Activated CD8-positive, alpha-beta memory T cell treated with anti-CD3 and anti-CD28 coated beads for 48 hours (primary cell): Measurements from ENCODE around the gene C16orf78.

Source experiments
- DNase-seq, 3 experiments: peaks; one replicate each; pipeline ENCODE4 v3.0.0-alpha.2; 2020; ENCODE audit warnings: low read depth in 2 of 3, low spot score in 2 of 3

The C16orf78 gene, protein sequence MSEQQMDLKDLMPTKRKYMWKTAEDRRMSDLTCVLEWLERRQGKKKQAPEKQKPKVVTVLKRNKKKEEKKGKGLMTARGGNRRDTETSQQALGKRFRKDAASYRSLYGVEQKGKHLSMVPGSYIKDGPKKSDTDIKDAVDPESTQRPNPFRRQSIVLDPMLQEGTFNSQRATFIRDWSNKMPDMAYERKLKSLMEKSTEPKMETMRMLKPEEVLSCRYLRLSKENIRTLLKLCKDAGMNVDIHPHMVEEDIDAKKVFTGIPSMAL

DNA sequence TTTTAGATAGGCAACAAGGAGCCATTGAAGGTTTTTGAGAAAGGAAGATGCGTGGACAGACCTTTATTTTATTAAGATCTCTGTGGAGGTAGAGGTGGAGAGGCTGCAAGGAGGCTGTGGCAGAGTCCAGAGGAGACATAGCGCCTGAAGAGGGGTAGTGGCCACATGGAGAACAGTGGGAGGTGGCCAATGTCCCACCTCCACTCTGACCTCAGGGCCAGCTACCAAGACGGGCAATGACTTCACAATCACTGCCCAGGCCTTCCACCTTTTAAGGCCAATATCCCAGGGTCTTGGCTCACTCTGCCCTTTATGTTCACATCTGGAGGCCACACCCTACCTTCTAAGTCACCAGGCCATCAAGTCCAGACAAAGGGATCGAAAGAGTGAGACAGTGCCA lies at the start of gene C16orf78:
TSS of gene C16orf78 (plus strand) at position 301 of the 400 bp plus-strand sequence. CDS start 136 bp downstream, outside the sequence.
- no peak for DNase-seq

DNA sequence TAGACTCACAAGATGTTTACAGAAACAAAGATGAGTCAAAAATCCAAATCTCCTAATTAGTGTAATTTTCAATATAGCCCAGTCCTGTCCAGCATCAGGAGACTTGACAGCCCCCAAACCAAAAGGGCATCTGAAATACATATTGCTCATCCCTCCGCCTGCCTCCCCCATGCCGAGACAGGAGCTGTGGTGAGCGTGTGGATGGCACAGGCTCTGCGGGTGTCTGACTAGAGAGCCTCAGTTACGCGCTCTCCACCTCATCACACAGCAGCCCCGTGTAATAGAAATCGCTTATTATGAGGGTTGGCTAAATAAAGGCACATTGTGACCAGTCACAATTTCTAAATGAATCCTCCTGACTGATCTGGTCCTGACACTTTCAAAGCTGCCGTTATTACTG lies 48.9 kb upstream of the C16orf78 start:
- no peak for DNase-seq

DNA sequence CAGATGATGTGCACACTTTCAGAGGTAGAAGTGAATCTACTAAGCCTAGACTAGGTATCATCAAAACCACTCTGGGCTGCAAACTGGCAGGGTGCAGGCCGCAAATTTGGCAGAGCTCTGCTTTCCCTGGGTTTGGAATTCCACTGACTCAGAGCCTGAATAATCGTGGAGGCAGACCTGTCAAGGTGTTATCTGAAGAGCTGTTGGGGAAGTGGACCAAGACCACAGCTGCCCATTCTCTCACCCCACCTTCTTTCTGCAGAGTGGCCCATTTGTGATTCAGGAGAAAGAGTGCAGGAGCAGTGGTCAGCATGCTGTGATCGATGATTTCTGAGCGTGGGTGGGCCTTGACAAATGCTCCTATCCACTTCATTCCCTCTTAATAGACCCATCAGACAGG lies 46.1 kb upstream of the C16orf78 start:
- no peak for DNase-seq

GRCh38 chr16:49328325-49328724 lies 45.3 kb upstream of the C16orf78 start:
- DNase-seq = no peak

DNA sequence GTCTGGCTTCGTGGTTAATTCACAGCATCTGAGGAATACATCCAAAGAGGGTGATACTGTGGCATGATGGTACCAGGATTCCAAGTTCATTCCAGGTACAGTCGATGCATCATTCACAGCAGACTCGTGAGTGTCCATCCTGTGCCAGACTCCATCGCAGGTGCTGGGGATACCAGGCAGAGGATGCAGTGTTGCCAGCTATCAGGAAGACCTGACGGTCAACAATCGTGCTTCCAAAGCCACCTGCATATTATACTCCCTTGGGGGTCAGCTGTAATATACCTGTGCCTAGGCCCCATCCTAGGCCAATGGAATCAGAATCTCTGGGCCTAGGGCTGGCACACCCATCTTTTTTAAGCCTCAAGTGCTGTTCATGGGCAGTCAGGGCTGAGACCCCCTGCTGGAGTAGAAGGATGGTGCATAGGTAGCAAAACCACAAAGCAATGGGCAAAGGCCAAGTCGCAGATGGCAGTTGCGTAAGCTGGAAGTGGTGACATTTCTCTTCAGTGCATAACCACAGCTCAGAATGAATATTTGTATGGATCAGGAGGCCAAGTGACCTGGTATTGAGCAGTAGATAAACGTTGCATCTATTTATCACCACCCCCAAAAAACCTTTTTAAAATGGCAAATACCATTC lies 42.9 kb upstream of the C16orf78 start:
- DNase-seq = no peak

DNA sequence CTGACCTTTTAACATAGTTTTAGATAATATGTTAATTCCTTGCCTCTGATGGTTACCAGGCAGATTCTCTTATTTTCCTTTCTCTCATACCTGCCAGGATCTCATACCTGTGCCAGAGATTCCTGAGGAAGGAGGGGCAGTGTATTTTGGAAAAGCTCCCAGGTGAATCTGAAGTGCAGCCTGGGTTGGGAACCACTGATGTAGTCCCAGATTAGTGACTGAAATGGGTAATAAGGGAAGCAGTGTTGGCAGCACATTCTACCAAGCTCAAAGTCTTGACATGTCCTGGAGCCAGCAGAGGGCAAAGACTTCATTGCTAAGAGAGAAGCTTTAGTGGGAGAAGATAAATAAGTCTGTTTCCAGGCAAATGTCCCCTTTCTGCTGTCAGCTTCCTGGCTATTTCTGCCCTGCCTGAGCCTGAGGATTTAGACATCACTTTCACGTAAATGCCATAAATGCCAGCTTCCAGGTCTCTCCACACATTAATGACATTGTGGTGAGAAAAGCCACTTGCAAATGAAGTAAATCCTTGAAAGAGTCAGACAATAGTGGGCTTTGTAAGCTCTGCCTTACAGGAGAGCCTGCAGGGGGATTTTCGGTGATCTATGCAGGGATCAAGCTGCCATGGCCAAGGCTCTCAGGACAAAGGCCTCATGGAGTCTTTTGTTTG lies 40.9 kb upstream of the C16orf78 start:
- no peak for DNase-seq

- no peak for DNase-seq
Observed at GRCh38 chr16:49333259-49333597, 40.4 kb upstream of the C16orf78 start.

DNA sequence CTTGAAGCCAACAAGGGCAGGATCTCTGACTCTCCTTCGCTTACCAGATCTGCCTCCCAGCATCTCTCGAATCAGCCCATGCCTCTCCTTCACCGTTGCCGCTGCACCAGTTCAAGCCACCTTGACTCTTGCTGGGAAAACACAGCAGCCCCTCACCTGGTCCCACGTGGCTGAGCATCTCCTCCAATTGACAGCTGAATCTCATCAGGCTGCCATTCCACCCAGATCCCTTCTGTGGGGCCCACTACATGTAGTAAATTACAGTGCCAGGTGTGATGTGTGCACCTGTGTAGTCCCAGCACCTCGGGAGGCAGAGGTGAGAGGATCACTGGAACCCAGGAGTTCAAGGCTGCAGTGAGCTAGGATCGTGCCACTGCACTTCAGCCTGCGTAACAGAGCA lies 37.8 kb upstream of the C16orf78 start:
- no peak for DNase-seq

GRCh38 chr16:49336581-49336980 lies 37.0 kb upstream of the C16orf78 start:
- DNase-seq = no peak

- DNase-seq = no peak
Observed at GRCh38 chr16:49337814-49338350, 35.7 kb upstream of the C16orf78 start.

DNA sequence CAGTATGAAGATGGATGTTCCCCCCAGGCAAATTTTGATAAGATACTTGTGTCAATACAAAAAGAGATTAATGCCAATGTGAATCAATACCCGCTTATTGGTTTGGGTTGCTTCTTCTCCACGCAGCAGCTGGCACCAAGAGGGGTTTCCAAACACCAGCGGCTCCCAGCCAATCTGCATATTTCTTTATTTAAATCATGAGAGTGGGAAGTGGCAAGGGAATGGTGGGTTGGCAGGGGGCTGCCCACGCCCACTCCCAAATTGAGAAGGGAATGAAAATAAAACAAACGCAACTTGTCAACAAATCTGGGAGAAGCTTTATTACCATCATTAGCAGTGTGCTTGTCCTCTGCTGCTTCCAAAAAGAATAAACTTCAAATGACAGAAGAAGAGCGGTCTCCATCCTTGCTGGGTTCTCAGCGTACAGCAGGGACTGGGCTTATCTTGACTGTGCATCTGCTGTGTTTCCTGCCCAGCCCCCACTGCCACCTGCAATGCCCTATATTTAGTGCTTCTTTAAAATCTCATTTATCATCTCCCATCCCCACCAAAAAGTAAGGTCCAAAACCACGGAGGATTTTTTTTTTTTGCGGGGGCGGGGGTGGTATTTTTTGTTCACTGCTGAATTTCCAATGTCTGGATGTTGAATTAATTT lies 34.9 kb upstream of the C16orf78 start:
- DNase-seq = no peak

DNA sequence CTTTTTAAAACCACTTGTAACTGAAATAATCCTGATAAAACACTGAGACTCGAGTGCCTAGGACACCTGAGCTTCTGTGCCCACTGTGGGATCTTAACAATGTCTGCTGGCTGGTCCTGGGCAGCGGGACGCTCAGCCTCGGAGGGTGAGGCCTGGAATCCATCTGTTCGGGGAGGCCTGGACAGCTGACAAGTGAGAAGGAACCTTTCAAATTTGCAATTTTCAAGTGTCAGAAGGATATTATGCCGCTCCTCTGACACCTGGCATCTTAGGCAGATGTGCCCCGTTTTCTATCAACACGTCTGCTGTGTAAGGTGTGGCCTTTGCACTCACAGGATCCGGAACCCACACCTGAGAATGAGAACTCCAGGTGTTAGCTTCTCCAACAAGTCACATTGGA lies 33.1 kb upstream of the C16orf78 start:
- DNase-seq = no peak

DNA sequence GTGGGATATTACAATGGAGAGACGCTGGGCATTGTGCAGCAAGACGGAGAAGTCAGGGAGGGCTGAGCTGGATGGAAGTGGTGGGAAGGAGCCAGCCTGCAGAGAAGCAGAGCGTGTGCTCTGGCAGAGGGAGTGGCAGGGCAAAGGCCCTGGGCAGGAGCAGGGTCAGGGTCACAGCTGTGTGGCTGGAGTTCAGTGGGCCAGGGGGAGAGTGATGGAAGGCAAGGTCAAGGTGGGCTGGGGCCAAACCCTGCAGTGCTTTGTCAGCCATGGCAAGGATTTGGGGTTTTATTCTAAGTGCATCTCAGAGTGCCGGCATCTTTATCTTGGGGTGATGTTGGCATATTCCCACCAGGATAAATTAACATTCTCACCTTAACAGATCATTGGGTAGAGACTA lies 31.9 kb upstream of the C16orf78 start:
- no peak for DNase-seq

- no peak for DNase-seq
Observed at GRCh38 chr16:49342336-49343265, 31.0 kb upstream of the C16orf78 start.

DNA sequence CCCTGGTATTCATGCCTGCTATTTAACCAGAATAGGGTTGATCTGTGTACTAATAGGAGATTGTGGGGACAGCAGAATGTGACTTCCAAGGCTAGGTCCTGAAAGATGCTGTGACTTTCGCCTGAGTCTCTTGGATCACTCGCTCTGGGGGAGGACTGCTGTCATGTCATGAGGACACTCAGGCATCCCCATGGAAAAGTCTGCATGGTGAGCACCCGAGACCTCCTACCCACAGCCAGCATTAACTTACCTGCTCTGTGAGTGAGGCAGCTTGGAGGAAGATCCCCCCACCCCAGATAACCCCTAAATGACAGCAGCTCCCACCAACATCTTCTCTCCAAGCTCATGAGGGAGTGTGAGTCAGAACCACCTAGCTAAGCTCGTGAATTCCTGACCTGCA lies 30.3 kb upstream of the C16orf78 start:
- no peak for DNase-seq

- no peak for DNase-seq
Observed at GRCh38 chr16:49344401-49344800, 29.2 kb upstream of the C16orf78 start.

- no peak for DNase-seq
Observed at GRCh38 chr16:49345829-49346228, 27.8 kb upstream of the C16orf78 start.

DNA sequence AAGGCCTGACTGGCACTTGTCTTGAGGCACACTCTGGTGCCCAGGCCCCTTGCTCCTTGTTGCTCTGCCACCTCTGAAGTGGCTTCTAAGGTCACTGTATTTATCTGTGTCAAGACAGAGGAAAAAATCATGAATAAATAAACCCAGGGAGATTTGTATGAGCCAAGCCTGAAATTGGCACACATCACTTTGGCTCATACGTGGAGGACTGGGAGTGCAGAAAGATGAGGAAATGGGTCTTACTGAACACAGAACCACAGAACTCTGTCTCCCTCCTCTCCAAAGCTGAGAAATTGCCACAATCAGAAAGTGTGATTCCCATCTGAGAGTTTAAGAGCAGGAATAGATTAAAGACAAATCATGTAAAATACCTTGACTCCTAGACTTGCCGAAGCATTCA lies 27.1 kb upstream of the C16orf78 start:
- DNase-seq = no peak

- no peak for DNase-seq
Observed at GRCh38 chr16:49347476-49347875, 26.1 kb upstream of the C16orf78 start.

- no peak for DNase-seq
Observed at GRCh38 chr16:49348408-49349176, 25.0 kb upstream of the C16orf78 start.
